ENCODE results near the gene DCTN5.
"Not testable (repeated sequence)": the region's sequence is repeated elsewhere in the genome, so short reads cannot be mapped to it uniquely, and the experiment has no call there.

Gene DCTN5

DNA sequence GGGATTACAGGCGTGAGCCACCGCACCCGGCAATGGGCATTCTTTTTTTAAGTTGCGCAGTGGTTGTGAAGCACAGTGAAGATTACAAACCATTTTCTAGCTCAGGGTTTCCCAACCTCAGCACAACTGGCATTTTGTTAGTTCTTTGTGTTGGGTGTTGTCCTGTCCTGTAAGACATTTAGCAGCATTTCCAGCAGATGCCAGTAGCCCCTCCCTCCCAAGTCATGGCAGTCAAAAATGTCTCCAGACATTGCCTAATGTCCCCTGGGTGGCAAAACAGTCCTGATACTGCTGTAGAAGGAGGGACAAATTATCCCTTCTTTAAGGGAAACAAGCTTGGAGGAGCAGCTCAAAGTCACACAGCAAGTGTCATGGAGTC is 53.0 kb downstream of the DCTN5 start:
- DNase-seq (ENCODE audit: low spot score), result no peak

DNA sequence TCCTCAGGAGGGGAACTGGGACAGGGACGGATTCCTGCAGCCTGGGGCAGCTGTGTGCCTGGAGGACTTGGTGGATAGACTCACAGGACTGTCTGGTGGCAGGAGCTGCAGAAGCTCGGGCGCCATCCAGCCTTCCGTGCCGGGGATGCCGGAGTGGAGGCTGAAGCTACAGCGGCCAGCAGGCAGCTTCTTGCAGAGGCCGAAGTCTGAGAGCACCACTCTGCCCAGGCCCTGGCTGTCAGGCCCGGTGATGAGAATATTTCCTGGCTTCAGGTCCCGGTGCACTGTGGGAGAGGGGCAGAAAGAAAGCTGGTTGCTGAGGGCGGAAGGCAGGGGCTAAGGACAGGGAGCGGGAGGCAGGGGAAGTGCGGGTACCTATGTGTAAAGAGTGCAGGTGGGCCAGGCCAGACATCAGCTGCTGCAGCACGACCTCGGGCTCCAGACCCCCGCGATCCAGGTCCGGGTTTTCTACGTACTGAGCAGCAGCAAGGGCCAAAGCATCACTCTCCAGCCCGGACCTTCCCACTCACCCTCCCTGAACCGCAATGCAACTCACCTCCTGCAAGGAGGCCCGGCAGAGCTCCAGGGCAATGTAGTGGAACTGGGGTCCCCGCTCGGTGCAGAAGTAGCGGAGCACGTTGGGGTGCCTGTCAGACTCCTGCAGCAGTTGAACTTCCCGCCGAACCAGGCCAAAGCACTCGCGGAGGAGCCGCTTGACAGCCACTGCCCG is 53.5 kb downstream of the DCTN5 start:
- no peak for DNase-seq (ENCODE audit: low spot score)

DNA sequence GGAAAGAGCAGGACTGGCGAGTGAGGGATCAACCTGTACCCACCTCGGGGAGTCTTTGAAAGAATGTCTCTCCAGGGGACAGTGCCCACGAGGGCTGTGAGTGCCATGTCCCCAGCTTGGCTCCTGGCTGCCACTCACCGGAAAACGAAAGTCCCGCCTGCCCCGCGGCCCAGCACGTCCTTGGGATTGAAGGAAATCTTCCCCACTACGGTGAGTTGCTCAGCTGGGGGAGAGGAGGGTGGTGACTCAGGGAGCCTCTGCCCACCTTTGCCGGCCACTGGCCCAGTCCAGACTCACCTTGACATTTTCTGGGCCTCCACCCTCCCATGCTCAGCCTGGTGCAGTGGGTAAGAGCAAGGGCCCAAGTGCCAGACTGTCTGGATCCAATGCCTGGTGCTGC is 54.5 kb downstream of the DCTN5 start:
- no peak for DNase-seq (ENCODE audit: low spot score)

GRCh38 chr16:23699100-23699499 is 57.8 kb downstream of the DCTN5 start:
- no peak for DNase-seq (ENCODE audit: low spot score)

DNA sequence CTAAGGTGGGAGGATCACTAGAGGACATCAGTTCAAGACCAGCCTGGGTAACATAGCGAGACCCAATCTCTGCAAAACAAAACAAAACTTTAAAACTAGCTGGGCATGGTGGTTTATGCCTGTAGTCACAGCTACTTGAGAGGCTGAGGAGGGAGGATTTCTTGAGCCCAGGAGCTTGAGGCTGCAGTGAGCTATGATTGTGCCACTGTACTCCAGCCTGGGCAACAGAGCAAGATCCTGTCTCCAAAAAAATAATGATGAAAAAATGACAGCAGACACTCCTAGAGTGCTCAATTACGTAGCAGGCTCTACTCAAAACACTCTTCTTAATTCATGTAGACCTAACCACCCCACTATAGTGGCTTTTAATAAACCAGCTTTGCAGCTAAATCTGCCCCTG is 58.8 kb downstream of the DCTN5 start:
- DNase-seq (ENCODE audit: low spot score), result no peak

DNA sequence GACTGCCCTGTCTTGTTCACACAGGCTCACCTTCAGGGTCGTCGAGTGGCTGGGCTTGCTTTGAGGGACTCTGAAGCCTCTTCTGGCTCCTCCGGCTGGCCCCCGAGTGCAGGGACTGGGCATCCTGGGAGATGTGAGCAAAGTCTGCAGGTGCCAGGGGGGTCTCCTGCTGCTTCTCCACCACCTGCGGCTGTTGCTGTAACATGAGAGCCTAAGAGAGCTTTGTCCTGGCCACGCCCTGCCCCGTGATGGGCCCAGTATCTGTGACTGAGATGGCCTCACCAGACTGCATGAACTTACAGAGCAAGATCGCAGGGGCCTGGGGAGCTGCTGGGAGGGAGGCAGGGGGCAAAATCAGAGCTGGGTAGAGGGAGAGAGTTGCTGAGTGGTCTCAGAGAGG is 59.2 kb downstream of the DCTN5 start:
- DNase-seq (ENCODE audit: low spot score), result no peak

DNA sequence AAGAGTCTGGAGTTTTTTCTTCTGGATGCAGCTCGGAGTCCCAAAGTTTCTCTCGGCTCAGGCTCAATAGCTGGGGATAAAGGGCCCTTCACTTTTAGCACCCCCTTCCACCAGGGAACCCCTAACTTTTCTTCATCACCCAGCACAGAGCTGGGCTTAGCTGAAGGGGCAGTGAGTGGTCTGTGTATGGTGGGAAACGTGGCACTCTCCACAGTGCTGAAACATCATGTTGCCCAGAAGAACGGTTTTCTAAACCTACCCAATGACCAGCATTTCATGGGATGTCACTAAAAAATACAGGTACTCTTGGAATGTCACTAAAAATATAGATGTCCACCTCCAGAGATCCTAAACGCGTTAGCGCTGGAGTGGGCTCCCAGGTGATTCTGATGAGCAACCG is 59.8 kb downstream of the DCTN5 start:
- DNase-seq (ENCODE audit: low spot score), result no peak

DNA sequence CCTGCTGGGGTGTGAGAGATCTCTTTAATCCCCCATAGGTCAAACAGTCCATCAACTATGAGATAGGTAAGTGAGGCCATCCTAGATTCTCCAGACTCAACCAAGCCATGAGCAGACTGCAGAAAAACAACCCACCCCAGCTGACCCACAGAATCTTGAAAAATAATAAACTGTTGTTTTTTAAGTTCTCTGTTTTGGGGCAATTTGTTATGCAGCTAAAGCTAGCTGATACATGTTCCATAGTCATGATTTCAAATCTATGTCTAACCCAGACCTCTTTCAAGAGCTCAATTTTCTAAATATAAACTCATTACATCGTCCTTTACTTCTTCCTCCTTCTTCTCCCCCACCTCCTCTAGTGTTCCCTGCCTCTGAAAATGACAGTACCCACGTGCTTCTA is 61.7 kb downstream of the DCTN5 start:
- DNase-seq (ENCODE audit: low spot score), result no peak

GRCh38 chr16:23704772-23705516 is 63.7 kb downstream of the DCTN5 start:
- no peak for DNase-seq (ENCODE audit: low spot score)

- DNase-seq (ENCODE audit: low spot score), result no peak
These were observed 64.2 kb downstream of the DCTN5 start for GRCh38 chr16:23705517-23705902.

DNA sequence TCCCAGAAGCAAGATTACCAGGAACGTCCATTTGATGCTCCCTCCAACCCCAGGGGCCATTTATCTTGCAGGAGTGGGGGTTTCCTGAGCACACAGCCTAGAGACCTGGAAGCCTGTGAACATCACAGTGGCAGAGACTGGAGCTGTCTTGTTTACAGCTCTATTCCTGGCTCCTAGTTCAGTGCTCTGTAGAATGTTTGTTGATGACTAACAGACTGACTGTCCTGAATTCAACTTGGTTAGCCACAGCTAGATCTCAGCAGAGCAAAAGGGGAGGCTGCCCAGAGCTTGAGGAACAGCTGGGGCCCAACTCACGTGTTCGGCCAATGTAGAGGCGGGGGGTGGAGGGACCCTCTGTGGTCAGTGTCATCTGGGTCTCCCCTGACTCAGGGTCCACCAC is 65.2 kb downstream of the DCTN5 start:
- DNase-seq (ENCODE audit: low spot score), result no peak

- no peak for DNase-seq (ENCODE audit: low spot score)
These were observed 68.3 kb downstream of the DCTN5 start for GRCh38 chr16:23709536-23709935.

DNA sequence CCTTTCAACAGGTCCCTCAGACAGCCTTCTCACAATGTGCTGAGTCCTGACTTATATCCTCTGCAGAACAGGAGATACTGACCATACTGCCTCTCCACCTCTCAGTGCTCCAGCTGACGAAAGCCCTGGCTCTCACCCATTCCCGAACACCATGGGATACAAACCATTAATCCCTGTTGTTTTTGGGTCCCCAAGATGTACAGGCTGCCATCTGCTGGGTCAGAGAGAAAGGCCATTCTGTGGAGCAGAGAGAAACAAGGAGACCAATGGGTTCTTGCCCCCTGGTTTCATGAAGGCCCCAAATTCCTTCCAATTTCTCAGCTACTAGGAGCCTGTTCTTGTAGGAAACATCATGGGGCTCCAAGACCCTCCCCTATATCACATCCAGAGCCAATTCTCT is 68.7 kb downstream of the DCTN5 start:
- DNase-seq (ENCODE audit: low spot score), result no peak

- no peak for DNase-seq (ENCODE audit: low spot score)
These were observed 69.2 kb downstream of the DCTN5 start for GRCh38 chr16:23710504-23710903.

- DNase-seq (ENCODE audit: low spot score), result no peak
These were observed 70.5 kb downstream of the DCTN5 start for GRCh38 chr16:23711785-23712184.

- DNase-seq (ENCODE audit: low spot score), result no peak
These were observed 71.7 kb downstream of the DCTN5 start, which contains the start of gene ERN2 for GRCh38 chr16:23712976-23713375. Gene ERN2, minus strand, starts transcription at chr16:23713222. Its CDS starts 35 bp downstream, at chr16:23713187.

DNA sequence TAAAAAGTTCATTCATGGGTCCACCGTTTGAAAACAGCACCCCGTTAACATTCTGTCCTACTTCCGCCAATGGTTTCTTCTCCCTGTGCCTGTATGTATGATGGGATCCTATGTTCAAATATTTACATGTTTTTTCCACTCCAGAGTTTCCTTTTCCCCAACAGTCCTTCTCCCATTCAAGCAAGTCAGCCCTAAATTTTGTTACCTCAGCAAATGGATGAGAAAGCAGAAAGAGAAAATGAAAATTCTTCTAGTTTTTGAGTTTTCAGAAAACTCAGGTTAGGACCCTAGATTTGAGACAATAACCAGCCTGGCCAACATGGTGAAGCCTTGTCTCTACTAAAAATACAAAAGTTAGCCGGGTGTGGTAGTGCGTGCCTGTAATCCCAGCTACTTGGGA is 75.2 kb downstream of the DCTN5 start:
- DNase-seq (ENCODE audit: low spot score), result no peak

GRCh38 chr16:23722613-23723240 is 81.5 kb downstream of the DCTN5 start:
- not testable (repeated sequence) for DNase-seq (ENCODE audit: low spot score)

DNA sequence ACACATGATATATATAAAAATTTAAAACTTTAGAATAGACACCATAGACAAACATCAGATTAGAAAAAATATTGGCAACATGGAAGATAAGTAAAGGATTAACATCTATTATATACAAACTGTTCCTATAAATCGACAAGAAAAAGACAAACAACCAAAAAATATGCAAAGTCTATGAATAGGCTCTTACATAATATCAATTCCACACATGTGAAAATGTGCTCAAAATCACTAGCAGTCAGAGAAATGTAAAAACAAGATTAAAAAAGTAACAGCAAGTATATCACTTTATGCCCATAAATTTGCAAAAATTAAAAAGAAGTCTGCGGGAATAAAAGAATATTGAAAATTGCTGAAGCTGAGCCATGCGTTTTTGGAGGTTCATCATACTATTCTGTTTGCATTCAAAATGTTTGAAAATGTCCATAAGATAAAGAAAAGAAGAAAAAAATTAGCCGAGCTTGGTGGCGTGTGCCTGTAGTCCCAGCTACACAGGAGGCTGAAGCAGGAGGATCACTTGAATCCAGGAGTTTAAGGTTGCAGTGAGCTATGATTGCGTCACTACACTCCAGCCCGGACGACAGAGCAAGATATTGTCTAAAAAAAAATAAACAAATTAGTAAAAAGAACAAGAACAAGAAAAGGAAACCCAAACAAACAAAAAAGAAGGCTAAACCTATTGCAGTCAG is 83.0 kb downstream of the DCTN5 start:
- no peak for DNase-seq (ENCODE audit: low spot score)

- DNase-seq (ENCODE audit: low spot score), result no peak
These were observed 83.5 kb downstream of the DCTN5 start for GRCh38 chr16:23724785-23725131.

DNA sequence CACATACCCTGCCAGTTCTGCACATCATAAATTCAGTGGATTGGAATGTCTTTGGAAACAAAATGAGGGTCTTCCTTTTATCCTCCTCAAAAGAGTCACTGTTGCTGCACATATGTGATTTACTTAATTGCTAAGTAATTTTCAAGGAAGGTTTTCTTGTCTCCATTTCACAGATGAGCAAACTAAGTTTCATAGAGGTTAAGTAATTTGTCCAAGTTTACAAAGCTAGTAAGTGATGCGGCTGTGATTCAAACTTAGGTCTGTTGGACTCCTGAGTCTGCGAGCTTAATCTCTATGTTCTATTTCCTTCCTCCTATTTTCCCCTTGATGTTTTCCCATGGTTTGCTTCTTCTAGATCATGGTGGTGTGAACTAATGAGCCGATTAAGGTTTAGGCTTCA is 85.4 kb downstream of the DCTN5 start:
- no peak for DNase-seq (ENCODE audit: low spot score)

Data from hematopoietic multipotent progenitor cell treated with erythropoietin and hydrocortisone succinate and interleukin-3 and kit ligand, for 15 days (in vitro differentiated cells).